GM23338 (cell line): ENCODE data around the gene NUTM2D.
"Not testable (repeated sequence)": the region's sequence is repeated elsewhere in the genome, so short reads cannot be mapped to it uniquely, and the experiment has no call there.

Experiments
- CTCF ChIP-seq, 2 experiments: fragments of 200-600 bp in 1 of 2; sonication (generic) in 1 of 2; conservative IDR thresholded peaks; 2 replicates each; pipeline versions ENCODE4 v1.5.1 to v1.6.1; 2016 to 2017; ENCODE audit warnings: antibody characterized with exemption in 2 of 2, low read depth in 2 of 2, mild to moderate bottlenecking in 2 of 2, moderate library complexity in 1 of 2
- EZH2 ChIP-seq: fragments of 200-600 bp; sonication (generic); IDR thresholded peaks from one replicate; pipeline ENCODE4 v1.8.0; 2017; ENCODE audit warnings: antibody characterized with exemption, mild to moderate bottlenecking, low read depth; ENCODE audit not compliant: unreplicated experiment
- POLR2AphosphoS5 ChIP-seq: IDR thresholded peaks from 2 replicates; pipeline ENCODE4 v1.6.1; 2016; ENCODE audit warnings: antibody characterized with exemption, low read depth
- REST ChIP-seq: IDR thresholded peaks from one replicate; pipeline ENCODE4 v1.6.1; 2018; ENCODE audit warnings: antibody characterized with exemption; ENCODE audit not compliant: unreplicated experiment

GRCh38 chr10:87398436-87398835 is 40.9 kb downstream of the NUTM2D start:
- TF ChIP-seq CTCF (conservative IDR thresholded peaks at IDR 0.05; ENCODE audit: low read depth in 2 of 2); EZH2; POLR2AphosphoS5; REST: not testable (repeated sequence)
